T-helper 2 cell treated with Interferon-gamma antibody and Interleukin-4, amounts not matched to agents 5 μg/mL and 100 μg/mL, for 36 hours (primary cell): ENCODE data around the gene TBCK.
"Not testable (repeated sequence)": the region's sequence is repeated elsewhere in the genome, so short reads cannot be mapped to it uniquely, and the experiment has no call there.

ENCODE experiments used
- DNase-seq: peaks from one replicate; pipeline ENCODE4 v3.0.0; 2021; ENCODE audit warnings: low spot score
- H3K27ac Mint-ChIP-seq: one replicate; pipeline ENCODE4 v1.8.0; 2021; ENCODE audit warnings: mild to moderate bottlenecking, mixed read lengths
- H3K27me3 Mint-ChIP-seq: one replicate; pipeline ENCODE4 v1.8.0; 2021; ENCODE audit warnings: low read depth, mixed read lengths
- H3K36me3 Mint-ChIP-seq: one replicate; pipeline ENCODE4 v1.8.0; 2021; ENCODE audit warnings: low read depth, mixed read lengths
- H3K4me1 Mint-ChIP-seq: one replicate; pipeline ENCODE4 v1.8.0; 2021; ENCODE audit warnings: low read depth, mixed read lengths
- H3K4me3 Mint-ChIP-seq: one replicate; pipeline ENCODE4 v1.8.0; 2022; ENCODE audit warnings: mild to moderate bottlenecking, moderate library complexity, mixed read lengths
- H3K9me3 Mint-ChIP-seq: one replicate; pipeline ENCODE4 v1.8.0; 2021; ENCODE audit warnings: mixed read lengths

TBCK gene

GRCh38 chr4:106337916-106338315, 21.9 kb upstream of the TBCK start:
- Mint-ChIP-seq H3K4me1 (peaks cover 24% of the 10 kb centered on the region), H3K4me3 (no peak overlapping the region), H3K27me3 (no peaks in the 10 kb centered on the region), H3K27ac (no peak overlapping the region), H3K36me3 (peaks cover 81% of the 10 kb centered on the region), H3K9me3 (peaks cover 27% of the 10 kb centered on the region)
- no peak for DNase-seq

- Mint-ChIP-seq H3K4me3 (no peak overlapping the region), H3K27ac (no peak overlapping the region), H3K4me1 (peaks cover 18% of the 10 kb centered on the region), H3K36me3 (peaks cover 75% of the 10 kb centered on the region), H3K27me3 (no peaks in the 10 kb centered on the region), H3K9me3 (peaks cover 27% of the 10 kb centered on the region)
- DNase-seq = no peak
These were observed 20.6 kb upstream of the TBCK start for GRCh38 chr4:106336618-106337017.

GRCh38 chr4:106334741-106335470, 18.9 kb upstream of the TBCK start:
- DNase-seq = no peak
- no peaks in the 10 kb centered on the region for H3K27me3 Mint-ChIP-seq
- peaks cover 5% of the 10 kb centered on the region for H3K4me1 Mint-ChIP-seq
- no peak overlapping the region for H3K4me3 Mint-ChIP-seq
- H3K9me3 Mint-ChIP-seq = peaks cover 18% of the 10 kb centered on the region
- no peak overlapping the region for H3K27ac Mint-ChIP-seq
- H3K36me3 Mint-ChIP-seq = peaks cover 71% of the 10 kb centered on the region

DNA sequence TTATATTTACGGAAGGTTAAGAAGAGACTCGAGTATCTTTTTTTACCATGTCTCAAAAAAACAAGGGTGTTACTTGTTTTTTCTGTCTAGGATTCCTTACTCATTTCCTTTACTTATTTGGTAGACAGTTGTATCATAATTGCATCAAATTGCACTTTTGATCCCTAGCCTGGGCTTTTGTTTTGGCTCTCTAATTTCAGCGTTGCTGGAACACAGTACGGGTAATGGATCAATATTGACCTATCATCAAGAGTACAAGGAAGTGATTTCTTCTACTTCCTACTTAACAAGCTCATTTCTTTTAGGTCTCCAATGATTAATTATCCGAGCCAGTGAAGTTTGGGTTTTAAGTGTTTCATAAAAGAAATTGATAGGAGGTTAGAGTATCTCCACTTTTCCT, 17.2 kb upstream of the TBCK start:
- peaks cover 13% of the 10 kb centered on the region for H3K9me3 Mint-ChIP-seq
- peaks cover 4% of the 10 kb centered on the region for H3K4me1 Mint-ChIP-seq
- H3K4me3 Mint-ChIP-seq = no peak overlapping the region
- DNase-seq = no peak
- H3K36me3 Mint-ChIP-seq = peaks cover 68% of the 10 kb centered on the region
- H3K27me3 Mint-ChIP-seq = no peaks in the 10 kb centered on the region
- no peak overlapping the region for H3K27ac Mint-ChIP-seq

DNA sequence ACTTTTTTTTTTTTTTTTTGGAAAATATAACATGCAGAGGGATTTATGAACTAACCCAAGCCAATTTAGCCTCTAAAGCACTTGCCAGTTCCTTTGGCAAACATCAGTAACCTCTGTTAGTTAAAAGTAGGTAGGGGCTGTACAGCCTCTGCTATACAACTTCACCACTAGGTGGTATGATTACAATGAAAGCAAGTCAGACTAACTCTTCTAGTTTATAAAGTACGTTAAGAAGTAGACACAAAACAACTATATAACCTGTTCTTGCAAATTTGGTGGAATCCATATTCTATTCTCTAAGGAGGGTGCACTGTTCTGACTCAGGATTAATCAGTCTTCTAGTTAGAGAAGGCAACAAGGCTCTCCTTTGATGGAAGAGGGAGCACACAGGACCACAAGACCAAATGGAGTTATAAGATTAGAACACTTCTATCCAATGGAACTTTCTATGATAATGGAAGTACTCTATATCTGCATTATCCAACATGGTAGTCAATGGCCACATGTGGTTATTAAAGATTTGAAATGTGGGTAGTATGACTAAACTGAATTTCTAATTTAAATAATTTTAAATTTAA, 13.1 kb upstream of the TBCK start:
- DNase-seq = no peak
- Mint-ChIP-seq H3K36me3 (peaks cover 57% of the 10 kb centered on the region), H3K4me1 (peaks cover 6% of the 10 kb centered on the region), H3K9me3 (no peaks in the 10 kb centered on the region), H3K4me3 (no peak overlapping the region), H3K27ac (no peak overlapping the region), H3K27me3 (no peaks in the 10 kb centered on the region)

DNA sequence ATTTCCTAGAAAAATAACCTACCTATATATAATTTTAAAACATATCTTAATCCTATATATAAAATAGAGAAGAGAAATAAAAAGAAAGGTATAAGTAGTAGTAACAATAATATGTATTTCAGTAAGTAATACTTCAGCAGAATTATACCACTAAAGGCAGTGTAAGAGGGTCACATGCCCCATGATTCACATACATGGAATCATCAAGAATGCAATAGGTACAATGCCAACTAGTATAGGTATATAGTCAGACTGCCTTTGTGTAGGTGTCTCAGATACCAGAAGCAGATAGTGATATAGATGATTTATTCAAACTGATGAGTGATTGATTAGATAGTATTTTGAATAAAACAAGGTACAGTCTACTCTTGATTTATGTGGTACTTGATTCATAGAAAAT, 9.8 kb upstream of the TBCK start:
- peaks cover 15% of the 10 kb centered on the region for H3K4me1 Mint-ChIP-seq
- DNase-seq = no peak
- peaks cover 43% of the 10 kb centered on the region for H3K36me3 Mint-ChIP-seq
- H3K9me3 Mint-ChIP-seq = no peaks in the 10 kb centered on the region
- no peak overlapping the region for H3K27ac Mint-ChIP-seq
- H3K4me3 Mint-ChIP-seq = no peak overlapping the region
- H3K27me3 Mint-ChIP-seq = no peaks in the 10 kb centered on the region

DNA sequence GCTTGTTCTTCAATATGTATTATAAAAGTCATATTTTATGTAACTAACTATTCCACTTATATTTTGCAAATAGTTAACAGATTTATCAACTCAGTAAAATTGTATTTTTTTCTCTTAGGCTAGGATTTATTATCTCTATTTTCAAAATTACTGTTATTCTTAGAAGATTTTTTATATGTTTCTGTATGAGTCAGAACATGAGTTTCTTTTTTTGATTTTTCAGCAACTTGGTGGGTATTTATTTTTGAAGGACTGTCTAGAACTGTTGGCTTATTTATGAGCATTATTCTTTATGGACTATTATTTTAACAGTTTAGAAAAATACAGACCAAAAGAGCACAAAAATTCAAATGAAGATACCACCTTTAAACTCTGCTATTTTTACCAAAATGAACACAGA, 7.1 kb upstream of the TBCK start:
- H3K9me3 Mint-ChIP-seq = no peaks in the 10 kb centered on the region
- no peak overlapping the region for H3K4me3 Mint-ChIP-seq
- peaks cover 35% of the 10 kb centered on the region for H3K36me3 Mint-ChIP-seq
- no peak for DNase-seq
- H3K4me1 Mint-ChIP-seq = peaks cover 28% of the 10 kb centered on the region
- H3K27ac Mint-ChIP-seq = no peak overlapping the region
- H3K27me3 Mint-ChIP-seq = no peaks in the 10 kb centered on the region

GRCh38 chr4:106321814-106322213, 5.8 kb upstream of the TBCK start:
- Mint-ChIP-seq H3K27ac (peak overlapping the region; percentile 26), H3K36me3 (peaks cover 26% of the 10 kb centered on the region), H3K4me1 (peaks cover 25% of the 10 kb centered on the region)
- not testable (repeated sequence) for H3K4me3 Mint-ChIP-seq, DNase-seq, H3K9me3 Mint-ChIP-seq, H3K27me3 Mint-ChIP-seq

DNA sequence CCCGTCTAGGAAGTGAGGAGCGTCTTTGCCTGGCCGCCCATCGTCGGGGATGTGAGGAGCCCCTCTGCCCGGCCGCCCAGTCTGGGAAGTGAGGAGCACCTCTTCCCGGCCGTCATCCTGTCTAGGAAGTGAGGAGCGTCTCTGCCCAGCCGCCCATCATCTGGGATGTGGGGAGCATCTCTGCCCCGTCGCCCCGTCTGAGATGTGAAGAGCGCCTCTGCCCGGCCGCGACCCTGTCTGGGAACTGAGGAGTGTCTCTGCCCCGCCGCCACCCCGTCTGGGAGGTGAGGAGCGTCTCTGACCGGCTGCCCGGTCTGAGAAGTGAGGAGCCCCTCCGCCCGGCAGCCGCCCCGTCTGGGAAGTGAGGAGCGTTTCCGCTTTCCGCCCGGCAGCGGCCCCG, 5.2 kb upstream of the TBCK start:
- not testable (repeated sequence) for H3K9me3 Mint-ChIP-seq, H3K27me3 Mint-ChIP-seq, DNase-seq, H3K27ac Mint-ChIP-seq, H3K4me3 Mint-ChIP-seq
- peaks cover 25% of the 10 kb centered on the region for H3K4me1 Mint-ChIP-seq
- H3K36me3 Mint-ChIP-seq = peaks cover 23% of the 10 kb centered on the region

DNA sequence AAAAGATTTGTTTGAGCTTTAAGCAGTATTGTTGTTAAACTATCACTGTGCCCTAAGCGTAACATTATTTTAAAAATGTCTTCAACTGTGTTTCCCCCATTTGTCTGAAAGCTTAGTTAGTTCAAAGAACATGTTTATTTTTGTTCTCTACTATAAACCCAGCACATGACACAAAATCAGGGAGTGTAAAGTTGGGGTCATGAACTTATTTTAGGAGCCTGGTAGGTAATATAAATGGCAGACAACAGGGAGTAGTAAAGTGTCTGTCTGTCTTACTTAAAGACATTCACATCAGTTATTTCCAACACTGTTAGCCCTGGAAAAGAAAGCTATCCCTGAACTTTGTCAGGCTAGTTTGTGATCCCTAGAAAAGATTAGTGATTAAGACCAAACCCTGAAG, 4.2 kb upstream of the TBCK start:
- no peaks in the 10 kb centered on the region for H3K27me3 Mint-ChIP-seq
- H3K36me3 Mint-ChIP-seq = peaks cover 21% of the 10 kb centered on the region
- no peak for DNase-seq
- H3K27ac Mint-ChIP-seq = no peak overlapping the region
- no peaks in the 10 kb centered on the region for H3K9me3 Mint-ChIP-seq
- H3K4me1 Mint-ChIP-seq = peaks cover 25% of the 10 kb centered on the region
- no peak overlapping the region for H3K4me3 Mint-ChIP-seq

DNA sequence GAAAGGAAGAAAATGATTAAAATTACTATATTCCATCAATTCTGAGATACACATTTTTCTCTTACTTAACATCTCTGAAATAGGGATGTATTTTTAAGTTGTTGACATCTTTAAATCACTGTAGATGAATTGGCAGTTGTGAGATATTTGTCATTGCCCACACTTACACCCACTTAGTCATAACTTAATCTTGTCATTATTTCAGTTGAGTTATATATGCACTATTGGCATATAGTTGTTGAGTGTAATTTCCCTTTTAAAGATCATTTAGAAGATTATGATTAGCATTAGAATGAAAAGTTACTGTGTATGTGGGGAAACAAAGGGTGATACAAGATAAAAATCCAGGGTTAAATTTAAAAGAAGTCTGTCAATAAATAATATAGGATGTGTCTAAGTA, 2.5 kb upstream of the TBCK start:
- Mint-ChIP-seq H3K9me3 (no peaks in the 10 kb centered on the region), H3K27me3 (no peaks in the 10 kb centered on the region), H3K27ac (no peak overlapping the region), H3K4me3 (peak overlapping the region; percentile 2), H3K36me3 (peaks cover 20% of the 10 kb centered on the region), H3K4me1 (peaks cover 34% of the 10 kb centered on the region)
- DNase-seq = no peak

DNA sequence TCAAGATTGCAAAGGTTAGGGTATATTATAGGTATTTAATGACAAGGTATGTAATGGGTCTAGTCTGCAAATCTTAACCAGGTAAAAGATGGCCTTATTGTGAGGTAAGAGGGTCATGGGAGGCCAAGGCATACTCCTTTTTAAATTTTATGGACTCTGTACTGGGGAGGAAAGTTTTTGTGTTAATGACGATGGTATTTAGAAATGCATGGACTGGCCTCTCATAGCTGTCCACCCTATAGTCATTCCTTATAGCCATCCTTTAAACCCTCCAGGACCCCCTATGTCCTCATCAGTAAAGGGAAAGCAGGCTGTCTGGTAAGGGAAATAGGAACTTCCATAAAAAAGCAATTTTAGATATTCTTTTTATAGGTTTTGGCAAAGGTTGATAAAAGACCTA, 1.8 kb upstream of the TBCK start:
- peaks cover 32% of the 10 kb centered on the region for H3K4me1 Mint-ChIP-seq
- no peak for DNase-seq
- H3K27ac Mint-ChIP-seq = no peak overlapping the region
- no peaks in the 10 kb centered on the region for H3K9me3 Mint-ChIP-seq
- H3K36me3 Mint-ChIP-seq = peaks cover 20% of the 10 kb centered on the region
- no peak overlapping the region for H3K4me3 Mint-ChIP-seq
- no peaks in the 10 kb centered on the region for H3K27me3 Mint-ChIP-seq

DNA sequence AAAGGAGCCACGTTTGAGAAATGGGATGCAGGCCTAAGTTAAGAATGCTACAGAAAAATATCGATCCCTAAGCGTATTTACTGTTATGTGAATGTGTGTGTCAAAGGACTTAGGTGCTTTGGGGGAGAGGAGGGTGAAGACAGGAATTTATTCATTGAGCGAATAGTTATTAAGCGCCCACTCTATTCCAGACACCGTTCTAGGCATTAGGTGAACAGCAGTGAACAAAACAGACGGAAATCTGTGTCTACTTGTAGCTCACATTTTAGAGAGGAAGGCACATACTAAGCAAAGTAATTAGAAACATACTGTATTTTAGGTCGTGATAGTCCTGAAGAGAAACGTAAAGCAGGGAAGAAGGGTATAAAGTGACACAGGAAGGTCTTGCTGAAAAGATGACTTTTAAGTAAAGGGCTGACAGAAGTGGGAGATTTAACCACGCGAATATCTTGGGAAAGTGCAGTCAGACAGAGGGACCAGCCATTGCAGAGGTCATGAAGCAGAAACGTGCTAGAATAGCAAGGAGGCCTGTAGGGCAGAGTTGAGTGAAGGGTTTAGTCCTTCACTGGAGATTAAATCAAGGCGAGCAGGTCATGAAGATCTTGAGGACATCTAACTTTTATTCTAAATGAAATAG, 882 bp upstream of the TBCK start:
- no peaks in the 10 kb centered on the region for H3K27me3 Mint-ChIP-seq
- H3K4me1 Mint-ChIP-seq = peaks cover 27% of the 10 kb centered on the region
- H3K36me3 Mint-ChIP-seq = peaks cover 18% of the 10 kb centered on the region
- H3K27ac Mint-ChIP-seq = no peak overlapping the region
- DNase-seq = no peak
- H3K4me3 Mint-ChIP-seq = no peak overlapping the region
- no peaks in the 10 kb centered on the region for H3K9me3 Mint-ChIP-seq

- Mint-ChIP-seq H3K27ac (no peak overlapping the region), H3K27me3 (no peaks in the 10 kb centered on the region), H3K9me3 (no peaks in the 10 kb centered on the region), H3K4me1 (peaks cover 27% of the 10 kb centered on the region), H3K4me3 (no peak overlapping the region), H3K36me3 (peaks cover 9% of the 10 kb centered on the region)
- DNase-seq = peak; percentile 45
These were observed 487 bp downstream of the TBCK start for GRCh38 chr4:106315476-106315967.
